DND-41 (cell line): ENCODE measurements around the gene MAP3K14.

Experiments
- ATAC-seq: fragments of 200-7000 bp; cut with Tn5 transposase; 3 replicates; pipeline ENCODE4 v1.9.1; 2021; ENCODE audit warnings: low read depth; ENCODE audit not compliant: insufficient read depth
- DNase-seq: peaks from one replicate; pipeline ENCODE4 v3.0.0-alpha.2; 2020
- H2AFZ ChIP-seq: 2 replicates; pipeline ENCODE4 v1.6.0; 2012; ENCODE audit warnings: low read depth, low read length
- H3K27ac ChIP-seq: 2 replicates; pipeline ENCODE4 v1.5.1; 2012; ENCODE audit warnings: low read length, inconsistent platforms
- H3K27me3 ChIP-seq: fragments of 200-600 bp; sonication (generic); 2 replicates; pipeline ENCODE4 v1.6.0; 2012; ENCODE audit warnings: low read length, mild to moderate bottlenecking, inconsistent platforms; ENCODE audit not compliant: insufficient read depth, poor library complexity
- H3K36me3 ChIP-seq: 2 replicates; pipeline ENCODE4 v1.5.1; 2012; ENCODE audit warnings: low read length, inconsistent platforms; ENCODE audit not compliant: insufficient read depth
- H3K4me1 ChIP-seq: 2 replicates; pipeline ENCODE4 v1.5.1; 2012; ENCODE audit warnings: mild to moderate bottlenecking, low read length; ENCODE audit not compliant: insufficient read depth
- H3K4me2 ChIP-seq: 2 replicates; pipeline ENCODE4 v1.6.0; 2012; ENCODE audit warnings: mild to moderate bottlenecking, moderate library complexity, low read length, inconsistent platforms; ENCODE audit not compliant: insufficient read depth
- H3K4me3 ChIP-seq, 2 experiments: fragments of 200-600 bp in 1 of 2; shearing (Covaris generic) in 1 of 2; 2 replicates each; pipeline ENCODE4 v1.5.1; 2012 to 2016; ENCODE audit warnings: inconsistent platforms in 2 of 2, low read length in 2 of 2, mild to moderate bottlenecking in 2 of 2, low read depth in 1 of 2, moderate library complexity in 1 of 2
- H3K79me2 ChIP-seq: 2 replicates; pipeline ENCODE4 v1.6.0; 2012; ENCODE audit warnings: low read length, inconsistent platforms; ENCODE audit not compliant: insufficient read depth
- H3K9ac ChIP-seq: 2 replicates; pipeline ENCODE4 v1.6.0; 2012; ENCODE audit warnings: low read depth, mild to moderate bottlenecking, inconsistent platforms, low read length, moderate library complexity
- H3K9me3 ChIP-seq: 2 replicates; pipeline ENCODE4 v1.5.1; 2012; ENCODE audit warnings: low read length, moderate library complexity, mild to moderate bottlenecking, inconsistent platforms; ENCODE audit not compliant: insufficient read depth, severe bottlenecking
- H4K20me1 ChIP-seq: 2 replicates; pipeline ENCODE4 v1.6.0; 2012; ENCODE audit warnings: low read length; ENCODE audit not compliant: insufficient read depth
- CTCF ChIP-seq: IDR thresholded peaks from 2 replicates; pipeline ENCODE4 v1.5.1; 2012; ENCODE audit warnings: borderline replicate concordance, low read length, moderate library complexity, mild to moderate bottlenecking; ENCODE audit not compliant: poor library complexity, severe bottlenecking; ENCODE audit errors: extremely low read depth
- EZH2 ChIP-seq: IDR thresholded peaks from 3 replicates; pipeline ENCODE4 v1.6.1; 2012; ENCODE audit warnings: borderline replicate concordance, low read depth, mild to moderate bottlenecking, moderate library complexity, low read length, inconsistent platforms; ENCODE audit not compliant: severe bottlenecking

MAP3K14 gene

GRCh38 chr17:45316434-45317110 lies at the start of gene MAP3K14:
Gene MAP3K14, minus strand, starts transcription at chr17:45317020. Its CDS starts 26,275 bp downstream, at chr17:45290745.
- H3K4me1 ChIP-seq, result peaks cover 71% of the 10 kb centered on the region
- no peaks in the 10 kb centered on the region for H3K9me3 ChIP-seq
- peak within 1 kb of the TSS; percentile 49 to 72 for H3K4me3 ChIP-seq
- TF ChIP-seq CTCF (peak; percentile 38), EZH2 (no peak)
- peak within 1 kb of the TSS; percentile 92 for H2AFZ ChIP-seq
- peak within 1 kb of the TSS; percentile 95 for H3K4me2 ChIP-seq
- H4K20me1 ChIP-seq, result peaks cover 3% of the 10 kb centered on the region; the same call in 1 of the 2 replicates
- ATAC-seq, result peak; percentile 40
- H3K79me2 ChIP-seq, result peaks cover 50% of the 10 kb centered on the region
- H3K27me3 ChIP-seq, result no peaks in the 10 kb centered on the region
- H3K27ac ChIP-seq, result peak within 1 kb of the TSS; percentile 81
- H3K9ac ChIP-seq, result peak within 1 kb of the TSS; percentile 82
- H3K36me3 ChIP-seq, result peaks cover 5% of the 10 kb centered on the region
- DNase-seq, result peak; percentile 71

- TF ChIP-seq CTCF (no peak), EZH2 (no peak)
- Histone ChIP-seq H3K9me3 (no peaks in the 10 kb centered on the region), H4K20me1 (no peaks in the 10 kb centered on the region), H3K4me3 (no peak overlapping the region), H3K4me1 (no peaks in the 10 kb centered on the region), H3K4me2 (no peak overlapping the region), H2AFZ (no peak overlapping the region), H3K27me3 (no peaks in the 10 kb centered on the region), H3K79me2 (no peaks in the 10 kb centered on the region), H3K27ac (no peak overlapping the region), H3K36me3 (no peaks in the 10 kb centered on the region), H3K9ac (no peak overlapping the region)
- no peak for ATAC-seq
- DNase-seq, result no peak
Observed at GRCh38 chr17:45366049-45366448, 49.2 kb upstream of the MAP3K14 start.

GRCh38 chr17:45364531-45365390 lies 47.9 kb upstream of the MAP3K14 start:
- DNase-seq, result no peak
- no peak overlapping the region for H3K27ac ChIP-seq

More at GRCh38 chr17:45364531-45365390, 47.9 kb upstream of the MAP3K14 start:
- Histone ChIP-seq H2AFZ (no peak overlapping the region), H3K9me3 (no peaks in the 10 kb centered on the region), H3K27me3 (no peaks in the 10 kb centered on the region), H4K20me1 (no peaks in the 10 kb centered on the region), H3K36me3 (no peaks in the 10 kb centered on the region), H3K4me3 (no peak overlapping the region), H3K9ac (no peak overlapping the region), H3K4me2 (no peak overlapping the region), H3K4me1 (no peaks in the 10 kb centered on the region), H3K79me2 (no peaks in the 10 kb centered on the region)
- TF ChIP-seq EZH2, result no peak
- no peak for TF ChIP-seq CTCF
- ATAC-seq, result no peak
